WERI-Rb-1 (cell line): ENCODE measurements around the gene ACADM.
"Not testable (repeated sequence)": the region's sequence is repeated elsewhere in the genome, so short reads cannot be mapped to it uniquely, and the experiment has no call there.

Source experiments
- DNase-seq: peaks from one replicate; pipeline ENCODE4 v3.0.0-alpha.2; 2020
- H3K27ac ChIP-seq: fragments of 250-450 bp; sonication (Bioruptor Pico); 2 replicates; pipeline ENCODE4 v1.5.1; 2020; ENCODE audit warnings: mild to moderate bottlenecking, moderate library complexity
- H3K27me3 ChIP-seq: fragments of 250-450 bp; sonication (Bioruptor Pico); 2 replicates; pipeline ENCODE4 v1.5.1; 2021; ENCODE audit warnings: mild to moderate bottlenecking, low read depth, moderate library complexity; ENCODE audit not compliant: insufficient read depth, severe bottlenecking
- H3K36me3 ChIP-seq: fragments of 250-450 bp; sonication (Bioruptor Pico); 2 replicates; pipeline ENCODE4 v1.5.1; 2020; ENCODE audit warnings: mild to moderate bottlenecking, moderate library complexity
- H3K4me3 ChIP-seq: 2 replicates; pipeline ENCODE4 v1.5.1; 2011; ENCODE audit warnings: low read depth, mild to moderate bottlenecking, control low read depth, low read length
- H3K9me3 ChIP-seq: fragments of 250-450 bp; sonication (Bioruptor Pico); 2 replicates; pipeline ENCODE4 v1.5.1; 2021; ENCODE audit warnings: mild to moderate bottlenecking, moderate library complexity; ENCODE audit not compliant: severe bottlenecking
- TF ChIP-seq, protein P1 (sequence below): IDR thresholded peaks from 2 replicates; pipeline ENCODE4 v1.5.1; 2011; ENCODE audit warnings: low read depth, mild to moderate bottlenecking, control low read depth, inconsistent platforms, low read length

ACADM gene

DNA sequence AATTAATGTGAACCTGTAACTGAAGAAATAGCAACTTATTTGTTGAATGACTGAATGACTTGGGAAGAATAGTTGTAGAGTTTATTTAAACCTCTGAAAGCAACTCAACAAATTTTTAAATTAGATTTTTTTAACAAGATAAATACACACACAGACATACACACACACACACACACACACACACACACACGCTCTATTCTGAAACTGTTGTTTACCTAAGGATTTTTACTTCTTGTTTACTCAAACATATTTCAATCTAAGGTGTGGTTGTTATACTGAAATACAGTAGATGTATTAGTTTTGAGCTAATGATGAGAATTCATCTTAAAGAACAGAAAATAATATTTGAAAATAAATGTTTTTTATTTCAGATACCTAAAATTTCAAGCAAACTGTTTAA, 11.5 kb downstream of the ACADM start:
- H3K4me3 ChIP-seq, result no peak overlapping the region
- no peak overlapping the region for H3K27ac ChIP-seq
- H3K36me3 ChIP-seq, result peaks cover 71% of the 10 kb centered on the region
- DNase-seq, result no peak
- H3K9me3 ChIP-seq, result no peaks in the 10 kb centered on the region
- H3K27me3 ChIP-seq, result no peaks in the 10 kb centered on the region
- TF ChIP-seq, protein P1, sequence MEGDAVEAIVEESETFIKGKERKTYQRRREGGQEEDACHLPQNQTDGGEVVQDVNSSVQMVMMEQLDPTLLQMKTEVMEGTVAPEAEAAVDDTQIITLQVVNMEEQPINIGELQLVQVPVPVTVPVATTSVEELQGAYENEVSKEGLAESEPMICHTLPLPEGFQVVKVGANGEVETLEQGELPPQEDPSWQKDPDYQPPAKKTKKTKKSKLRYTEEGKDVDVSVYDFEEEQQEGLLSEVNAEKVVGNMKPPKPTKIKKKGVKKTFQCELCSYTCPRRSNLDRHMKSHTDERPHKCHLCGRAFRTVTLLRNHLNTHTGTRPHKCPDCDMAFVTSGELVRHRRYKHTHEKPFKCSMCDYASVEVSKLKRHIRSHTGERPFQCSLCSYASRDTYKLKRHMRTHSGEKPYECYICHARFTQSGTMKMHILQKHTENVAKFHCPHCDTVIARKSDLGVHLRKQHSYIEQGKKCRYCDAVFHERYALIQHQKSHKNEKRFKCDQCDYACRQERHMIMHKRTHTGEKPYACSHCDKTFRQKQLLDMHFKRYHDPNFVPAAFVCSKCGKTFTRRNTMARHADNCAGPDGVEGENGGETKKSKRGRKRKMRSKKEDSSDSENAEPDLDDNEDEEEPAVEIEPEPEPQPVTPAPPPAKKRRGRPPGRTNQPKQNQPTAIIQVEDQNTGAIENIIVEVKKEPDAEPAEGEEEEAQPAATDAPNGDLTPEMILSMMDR, result no peak

DNA sequence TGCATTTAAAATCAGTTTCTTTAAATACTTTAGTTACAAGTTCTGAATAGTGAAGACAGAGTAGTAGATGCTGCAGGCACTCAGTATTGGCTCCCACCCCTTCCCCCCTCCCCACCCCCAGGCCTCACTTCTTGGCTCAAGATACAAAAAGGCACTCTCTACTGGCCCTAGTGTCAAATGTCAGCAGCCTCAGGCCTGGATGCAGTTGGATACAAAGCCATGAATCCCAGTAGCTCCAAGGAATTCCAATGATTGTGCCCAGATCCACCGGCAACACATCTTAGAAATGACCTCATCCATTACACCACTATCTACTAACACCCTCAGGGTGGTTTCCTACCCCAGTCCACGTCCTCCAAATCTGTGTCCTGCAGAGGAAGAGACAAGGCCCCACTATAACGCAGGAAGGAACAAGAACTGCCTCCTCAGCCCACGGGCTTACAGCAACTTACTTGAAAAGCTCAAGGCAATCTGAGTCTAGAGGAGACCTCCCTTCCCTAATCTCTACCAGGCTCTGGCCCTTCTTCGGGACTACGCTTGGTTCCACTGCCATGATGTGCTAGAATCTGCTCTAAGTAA, 17.6 kb downstream of the ACADM start:
- H3K27me3 ChIP-seq, result no peaks in the 10 kb centered on the region
- peaks cover 50% of the 10 kb centered on the region for H3K36me3 ChIP-seq
- no peaks in the 10 kb centered on the region for H3K9me3 ChIP-seq
- H3K27ac ChIP-seq, result no peak overlapping the region
- TF ChIP-seq, protein P1, result no peak
- DNase-seq, result no peak
- H3K4me3 ChIP-seq, result no peak overlapping the region

DNA sequence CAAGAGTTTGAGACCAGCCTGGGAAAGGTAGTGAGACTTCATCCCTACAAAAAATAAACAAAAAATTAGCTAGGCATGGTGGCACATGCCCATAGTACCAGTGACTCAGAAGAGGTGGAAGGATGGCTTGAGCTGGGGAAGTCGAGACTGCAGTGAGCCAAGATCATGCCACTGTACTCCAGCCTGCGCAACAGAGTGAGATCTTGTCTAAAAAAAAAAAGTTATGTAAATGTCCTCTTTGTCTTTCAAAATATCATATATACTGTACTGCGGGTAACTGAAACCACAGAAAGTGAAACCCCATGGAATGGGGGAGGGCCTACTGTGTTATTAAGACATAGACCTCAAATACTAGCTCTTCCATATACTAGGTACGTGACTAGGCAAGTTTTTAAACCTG, 20.8 kb downstream of the ACADM start:
- H3K36me3 ChIP-seq, result peaks cover 31% of the 10 kb centered on the region
- no peak for DNase-seq
- no peak overlapping the region for H3K4me3 ChIP-seq
- no peak overlapping the region for H3K27ac ChIP-seq
- H3K27me3 ChIP-seq, result no peaks in the 10 kb centered on the region
- no peaks in the 10 kb centered on the region for H3K9me3 ChIP-seq
- TF ChIP-seq, protein P1, result no peak

DNA sequence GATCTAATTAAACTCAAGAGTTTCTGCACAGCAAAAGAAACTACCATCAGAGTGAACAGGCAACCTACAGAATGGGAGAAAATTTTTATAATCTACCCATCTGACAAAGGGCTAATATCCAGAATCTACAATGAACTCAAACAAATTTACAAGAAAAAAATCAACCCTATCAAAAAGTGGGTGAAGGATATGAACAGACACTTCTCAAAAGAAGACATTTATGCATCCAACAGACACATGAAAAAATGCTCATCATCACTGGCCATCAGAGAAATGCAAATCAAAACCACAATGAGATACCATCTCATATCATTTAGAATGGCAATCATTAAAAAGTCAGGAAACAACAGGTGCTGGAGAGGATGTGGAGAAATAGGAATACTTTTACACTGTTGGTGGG, 32.7 kb downstream of the ACADM start:
- not testable (repeated sequence) for H3K27me3 ChIP-seq, DNase-seq, H3K4me3 ChIP-seq, H3K9me3 ChIP-seq, H3K27ac ChIP-seq
- peaks cover 29% of the 10 kb centered on the region for H3K36me3 ChIP-seq

DNA sequence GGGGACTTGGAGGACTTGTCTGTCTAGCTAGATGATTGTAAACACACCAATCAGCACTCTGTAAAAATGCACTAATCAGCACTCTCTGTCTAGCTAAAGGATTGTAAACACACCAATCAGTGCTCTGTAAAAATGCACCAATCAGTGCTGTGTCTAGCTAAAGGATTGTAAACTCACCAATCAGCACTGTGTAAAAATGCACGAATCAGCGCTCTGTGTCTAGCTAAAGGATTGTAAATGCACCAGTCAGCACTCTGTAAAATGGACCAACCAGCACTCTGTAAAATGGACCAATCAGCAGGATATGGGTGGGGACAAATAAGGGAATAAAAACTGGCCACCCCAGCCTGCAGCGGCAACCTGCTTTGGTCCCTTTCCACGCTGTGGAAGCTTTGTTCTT, 34.0 kb downstream of the ACADM start:
- H3K27me3 ChIP-seq, H3K9me3 ChIP-seq, DNase-seq, H3K4me3 ChIP-seq, H3K27ac ChIP-seq: not testable (repeated sequence)
- H3K36me3 ChIP-seq, result peaks cover 32% of the 10 kb centered on the region

GRCh38 chr1:75764057-75764655, 39.6 kb downstream of the ACADM start:
- DNase-seq, result no peak
- H3K36me3 ChIP-seq, result peaks cover 9% of the 10 kb centered on the region
- H3K9me3 ChIP-seq, result no peaks in the 10 kb centered on the region
- H3K27me3 ChIP-seq, result no peaks in the 10 kb centered on the region
- H3K4me3 ChIP-seq, result no peak overlapping the region
- TF ChIP-seq, protein P1, result no peak
- no peak overlapping the region for H3K27ac ChIP-seq
